ENCODE results near the gene TUBB6.

Gene TUBB6

GRCh38 chr18:12329125-12329698 is 21.2 kb downstream of the TUBB6 start:
- Histone ChIP-seq H3K4me2 (ENCODE audit: low read length) (no peak overlapping the region), H3K4me3 (ENCODE audit: low read depth, low read length, poor library complexity, severe bottlenecking) (no peak overlapping the region), H3K36me3 (ENCODE audit: insufficient read depth, low read length) (peaks cover 70% of the 10 kb centered on the region), H3K9me2 (ENCODE audit: low read depth, low read length) (no peaks in the 10 kb centered on the region), H3K4me1 (ENCODE audit: insufficient read depth, low read length, severe bottlenecking) (no peaks in the 10 kb centered on the region), H3F3A (ENCODE audit: insufficient read depth, low read length) (0 out of 2 replicates have a peak, but pooled peaks cover 3% of the 10 kb centered on the region), H3K9ac (ENCODE audit: low read length) (no peak overlapping the region), H2AFZ (ENCODE audit: low read length) (no peak overlapping the region), H3K79me2 (ENCODE audit: insufficient read depth, low read length) (no peaks in the 10 kb centered on the region), H4K20me1 (ENCODE audit: insufficient read depth, low read length) (no peaks in the 10 kb centered on the region), H3K9me3 (ENCODE audit: low read length) (no peaks in the 10 kb centered on the region), H3K27ac (ENCODE audit: low read depth, low read length, poor library complexity, severe bottlenecking) (no peak overlapping the region), H3K27me3 (ENCODE audit: insufficient read depth, low read length) (no peaks in the 10 kb centered on the region)
- TF ChIP-seq, protein P1, sequence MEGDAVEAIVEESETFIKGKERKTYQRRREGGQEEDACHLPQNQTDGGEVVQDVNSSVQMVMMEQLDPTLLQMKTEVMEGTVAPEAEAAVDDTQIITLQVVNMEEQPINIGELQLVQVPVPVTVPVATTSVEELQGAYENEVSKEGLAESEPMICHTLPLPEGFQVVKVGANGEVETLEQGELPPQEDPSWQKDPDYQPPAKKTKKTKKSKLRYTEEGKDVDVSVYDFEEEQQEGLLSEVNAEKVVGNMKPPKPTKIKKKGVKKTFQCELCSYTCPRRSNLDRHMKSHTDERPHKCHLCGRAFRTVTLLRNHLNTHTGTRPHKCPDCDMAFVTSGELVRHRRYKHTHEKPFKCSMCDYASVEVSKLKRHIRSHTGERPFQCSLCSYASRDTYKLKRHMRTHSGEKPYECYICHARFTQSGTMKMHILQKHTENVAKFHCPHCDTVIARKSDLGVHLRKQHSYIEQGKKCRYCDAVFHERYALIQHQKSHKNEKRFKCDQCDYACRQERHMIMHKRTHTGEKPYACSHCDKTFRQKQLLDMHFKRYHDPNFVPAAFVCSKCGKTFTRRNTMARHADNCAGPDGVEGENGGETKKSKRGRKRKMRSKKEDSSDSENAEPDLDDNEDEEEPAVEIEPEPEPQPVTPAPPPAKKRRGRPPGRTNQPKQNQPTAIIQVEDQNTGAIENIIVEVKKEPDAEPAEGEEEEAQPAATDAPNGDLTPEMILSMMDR (IDR thresholded peaks at IDR 0.05; ENCODE audit: low read length), result no peak

DNA sequence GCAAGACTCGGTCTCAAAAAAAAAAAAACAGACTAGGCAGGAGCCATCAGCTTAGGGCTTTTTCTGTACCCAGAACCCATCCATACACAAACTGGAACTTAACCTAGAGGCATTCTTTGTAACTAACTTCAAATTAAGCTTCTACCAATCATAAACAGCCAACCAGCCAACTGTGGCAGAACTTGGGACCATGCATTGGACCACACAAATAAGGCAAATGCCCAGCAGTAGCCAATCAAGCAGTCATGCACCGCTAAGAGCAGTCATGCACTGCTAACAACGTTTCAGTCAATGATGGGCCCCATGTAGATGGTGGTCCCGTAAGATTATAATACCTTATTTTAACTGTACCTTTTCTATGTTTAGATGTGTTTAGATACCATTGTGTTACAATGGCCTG is 22.7 kb downstream of the TUBB6 start:
- Histone ChIP-seq H3K9ac (ENCODE audit: low read length) (no peak overlapping the region), H3K4me2 (ENCODE audit: low read length) (no peak overlapping the region), H4K20me1 (ENCODE audit: insufficient read depth, low read length) (no peaks in the 10 kb centered on the region), H3K79me2 (ENCODE audit: insufficient read depth, low read length) (no peaks in the 10 kb centered on the region), H3K9me3 (ENCODE audit: low read length) (no peaks in the 10 kb centered on the region), H3K27me3 (ENCODE audit: insufficient read depth, low read length) (no peaks in the 10 kb centered on the region), H2AFZ (ENCODE audit: low read length) (no peak overlapping the region), H3K36me3 (ENCODE audit: insufficient read depth, low read length) (peaks cover 72% of the 10 kb centered on the region), H3K4me3 (ENCODE audit: low read depth, low read length, poor library complexity, severe bottlenecking) (no peak overlapping the region), H3F3A (ENCODE audit: insufficient read depth, low read length) (0 out of 2 replicates have a peak, but pooled peaks cover 3% of the 10 kb centered on the region), H3K27ac (ENCODE audit: low read depth, low read length, poor library complexity, severe bottlenecking) (no peak overlapping the region), H3K9me2 (ENCODE audit: low read depth, low read length) (no peaks in the 10 kb centered on the region), H3K4me1 (ENCODE audit: insufficient read depth, low read length, severe bottlenecking) (no peaks in the 10 kb centered on the region)
- TF ChIP-seq, protein P1 (IDR thresholded peaks at IDR 0.05; ENCODE audit: low read length), result no peak
- no peak for TF ChIP-seq EZH2 (IDR thresholded peaks at IDR 0.05; ENCODE audit: borderline replicate concordance, low read length)

DNA sequence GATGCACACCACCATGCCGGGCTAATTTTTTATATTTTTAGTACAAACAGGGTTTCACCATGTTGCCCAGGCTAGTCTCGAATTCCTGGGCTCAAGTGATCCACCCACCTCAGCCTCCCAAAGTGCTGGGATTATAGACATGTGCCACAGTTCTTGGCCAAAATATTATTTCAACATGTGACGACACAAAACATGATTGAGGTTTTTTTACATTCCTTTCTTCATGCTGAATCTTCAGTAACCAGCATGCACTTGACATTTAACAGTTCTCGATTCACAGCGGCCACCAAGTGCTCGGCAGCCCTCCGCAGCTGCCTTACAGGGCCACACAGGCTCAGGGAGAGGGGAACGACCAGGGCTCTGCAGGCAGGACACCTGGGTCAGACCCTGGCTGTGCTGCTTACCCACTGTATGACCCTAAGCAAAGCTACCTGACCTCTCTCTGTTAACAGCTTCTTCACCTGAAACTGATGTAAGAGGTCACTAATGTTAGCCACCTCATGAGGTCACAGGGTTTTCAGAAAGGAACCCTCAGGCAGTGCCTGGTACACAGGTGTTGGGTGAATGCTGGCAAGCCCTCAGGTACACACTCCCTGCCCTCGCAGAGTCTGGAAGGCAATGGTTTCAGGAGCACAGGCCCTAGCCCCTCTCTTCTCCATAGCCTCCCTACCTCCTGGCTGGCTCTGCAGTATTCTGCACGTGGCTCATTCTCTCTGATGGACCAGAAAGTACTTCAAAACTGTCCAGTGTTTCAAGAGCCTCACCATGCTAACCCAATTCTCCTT is 25.7 kb downstream of the TUBB6 start:
- Histone ChIP-seq H3K27me3 (ENCODE audit: insufficient read depth, low read length) (no peaks in the 10 kb centered on the region), H2AFZ (ENCODE audit: low read length) (no peak overlapping the region), H3F3A (ENCODE audit: insufficient read depth, low read length) (0 out of 2 replicates have a peak, but pooled peaks cover 2% of the 10 kb centered on the region), H3K36me3 (ENCODE audit: insufficient read depth, low read length) (peaks cover 66% of the 10 kb centered on the region), H3K9me2 (ENCODE audit: low read depth, low read length) (no peaks in the 10 kb centered on the region), H3K4me1 (ENCODE audit: insufficient read depth, low read length, severe bottlenecking) (no peaks in the 10 kb centered on the region), H3K79me2 (ENCODE audit: insufficient read depth, low read length) (no peaks in the 10 kb centered on the region), H3K4me3 (ENCODE audit: low read depth, low read length, poor library complexity, severe bottlenecking) (no peak overlapping the region), H3K27ac (ENCODE audit: low read depth, low read length, poor library complexity, severe bottlenecking) (no peak overlapping the region), H3K9me3 (ENCODE audit: low read length) (no peaks in the 10 kb centered on the region), H4K20me1 (ENCODE audit: insufficient read depth, low read length) (no peaks in the 10 kb centered on the region), H3K9ac (ENCODE audit: low read length) (no peak overlapping the region), H3K4me2 (ENCODE audit: low read length) (no peak overlapping the region)
- TF ChIP-seq EZH2 (IDR thresholded peaks at IDR 0.05; ENCODE audit: borderline replicate concordance, low read length), result no peak
- TF ChIP-seq, protein P1 (IDR thresholded peaks at IDR 0.05; ENCODE audit: low read length), result no peak
